ENCODE data around the gene GLYR1.

DNA sequence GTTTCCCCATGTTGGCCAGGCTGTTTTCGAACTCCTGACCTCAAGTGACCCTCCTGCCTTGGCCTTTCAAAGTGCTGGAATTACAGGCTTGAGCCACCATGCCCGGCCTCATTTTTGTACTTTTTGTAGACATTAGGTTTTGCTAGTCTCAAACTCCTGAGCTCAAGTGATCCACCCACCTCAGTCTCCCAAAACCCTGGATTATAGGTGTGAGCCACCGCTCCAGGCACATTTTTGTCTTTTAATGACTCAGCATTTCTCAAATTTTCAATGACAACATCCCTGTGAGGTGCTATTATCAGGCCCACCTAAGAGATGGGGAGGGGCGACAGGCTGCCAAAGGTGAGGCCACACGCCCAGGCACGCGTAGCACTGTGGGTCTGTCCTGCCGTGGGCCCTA is 60.0 kb downstream of the GLYR1 start:
- no peak for TF ChIP-seq POLR2AphosphoS5 (IDR thresholded peaks at IDR 0.05)
- TF ChIP-seq MXI1 (conservative IDR thresholded peaks at IDR 0.05; ENCODE audit: poor library complexity, severe bottlenecking): no peak
- TF ChIP-seq, protein P1, sequence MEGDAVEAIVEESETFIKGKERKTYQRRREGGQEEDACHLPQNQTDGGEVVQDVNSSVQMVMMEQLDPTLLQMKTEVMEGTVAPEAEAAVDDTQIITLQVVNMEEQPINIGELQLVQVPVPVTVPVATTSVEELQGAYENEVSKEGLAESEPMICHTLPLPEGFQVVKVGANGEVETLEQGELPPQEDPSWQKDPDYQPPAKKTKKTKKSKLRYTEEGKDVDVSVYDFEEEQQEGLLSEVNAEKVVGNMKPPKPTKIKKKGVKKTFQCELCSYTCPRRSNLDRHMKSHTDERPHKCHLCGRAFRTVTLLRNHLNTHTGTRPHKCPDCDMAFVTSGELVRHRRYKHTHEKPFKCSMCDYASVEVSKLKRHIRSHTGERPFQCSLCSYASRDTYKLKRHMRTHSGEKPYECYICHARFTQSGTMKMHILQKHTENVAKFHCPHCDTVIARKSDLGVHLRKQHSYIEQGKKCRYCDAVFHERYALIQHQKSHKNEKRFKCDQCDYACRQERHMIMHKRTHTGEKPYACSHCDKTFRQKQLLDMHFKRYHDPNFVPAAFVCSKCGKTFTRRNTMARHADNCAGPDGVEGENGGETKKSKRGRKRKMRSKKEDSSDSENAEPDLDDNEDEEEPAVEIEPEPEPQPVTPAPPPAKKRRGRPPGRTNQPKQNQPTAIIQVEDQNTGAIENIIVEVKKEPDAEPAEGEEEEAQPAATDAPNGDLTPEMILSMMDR (IDR thresholded peaks at IDR 0.05; ENCODE audit: poor library complexity, severe bottlenecking): no peak
- TF ChIP-seq, protein P2, sequence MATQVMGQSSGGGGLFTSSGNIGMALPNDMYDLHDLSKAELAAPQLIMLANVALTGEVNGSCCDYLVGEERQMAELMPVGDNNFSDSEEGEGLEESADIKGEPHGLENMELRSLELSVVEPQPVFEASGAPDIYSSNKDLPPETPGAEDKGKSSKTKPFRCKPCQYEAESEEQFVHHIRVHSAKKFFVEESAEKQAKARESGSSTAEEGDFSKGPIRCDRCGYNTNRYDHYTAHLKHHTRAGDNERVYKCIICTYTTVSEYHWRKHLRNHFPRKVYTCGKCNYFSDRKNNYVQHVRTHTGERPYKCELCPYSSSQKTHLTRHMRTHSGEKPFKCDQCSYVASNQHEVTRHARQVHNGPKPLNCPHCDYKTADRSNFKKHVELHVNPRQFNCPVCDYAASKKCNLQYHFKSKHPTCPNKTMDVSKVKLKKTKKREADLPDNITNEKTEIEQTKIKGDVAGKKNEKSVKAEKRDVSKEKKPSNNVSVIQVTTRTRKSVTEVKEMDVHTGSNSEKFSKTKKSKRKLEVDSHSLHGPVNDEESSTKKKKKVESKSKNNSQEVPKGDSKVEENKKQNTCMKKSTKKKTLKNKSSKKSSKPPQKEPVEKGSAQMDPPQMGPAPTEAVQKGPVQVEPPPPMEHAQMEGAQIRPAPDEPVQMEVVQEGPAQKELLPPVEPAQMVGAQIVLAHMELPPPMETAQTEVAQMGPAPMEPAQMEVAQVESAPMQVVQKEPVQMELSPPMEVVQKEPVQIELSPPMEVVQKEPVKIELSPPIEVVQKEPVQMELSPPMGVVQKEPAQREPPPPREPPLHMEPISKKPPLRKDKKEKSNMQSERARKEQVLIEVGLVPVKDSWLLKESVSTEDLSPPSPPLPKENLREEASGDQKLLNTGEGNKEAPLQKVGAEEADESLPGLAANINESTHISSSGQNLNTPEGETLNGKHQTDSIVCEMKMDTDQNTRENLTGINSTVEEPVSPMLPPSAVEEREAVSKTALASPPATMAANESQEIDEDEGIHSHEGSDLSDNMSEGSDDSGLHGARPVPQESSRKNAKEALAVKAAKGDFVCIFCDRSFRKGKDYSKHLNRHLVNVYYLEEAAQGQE (IDR thresholded peaks at IDR 0.05; ENCODE audit: borderline replicate concordance): no peak
- no peak for TF ChIP-seq SMC3 (conservative IDR thresholded peaks at IDR 0.05; ENCODE audit: poor library complexity)

Data from neural cell (in vitro differentiated cells).